HEK293 (cell line): ENCODE measurements around the gene CC2D1A.

Source experiments
- EGR2 ChIP-seq: fragments of 450-650 bp; formaldehyde crosslinking; IDR thresholded peaks from 2 replicates; pipeline ENCODE4 v1.5.1; 2016; ENCODE audit warnings: low read depth, missing biosample characterization, missing genetic modification characterization
- PRDM1 ChIP-seq: fragments of 450-650 bp; formaldehyde crosslinking; IDR thresholded peaks from 2 replicates; pipeline ENCODE4; 2016; ENCODE audit warnings: missing biosample characterization, missing genetic modification characterization
- SALL2 ChIP-seq: fragments of 450-650 bp; formaldehyde crosslinking; IDR thresholded peaks from 2 replicates; pipeline ENCODE4 v1.5.0; 2017; ENCODE audit warnings: missing biosample characterization, mild to moderate bottlenecking, missing genetic modification characterization, borderline replicate concordance
- ZBTB20 ChIP-seq: fragments of 450-650 bp; formaldehyde crosslinking; IDR thresholded peaks from 2 replicates; pipeline ENCODE4 v1.5.1; 2016; ENCODE audit warnings: missing biosample characterization, missing genetic modification characterization
- ZEB2 ChIP-seq: fragments of 450-650 bp; formaldehyde crosslinking; IDR thresholded peaks from 2 replicates; pipeline ENCODE4 v1.5.1; 2016; ENCODE audit warnings: missing biosample characterization, missing genetic modification characterization
- ZNF248 ChIP-seq: fragments of 450-650 bp; formaldehyde crosslinking; IDR thresholded peaks from 2 replicates; pipeline ENCODE4 v1.5.1; 2017; ENCODE audit warnings: missing biosample characterization, missing genetic modification characterization
- ZNF324 ChIP-seq: fragments of 450-650 bp; formaldehyde crosslinking; IDR thresholded peaks from 2 replicates; pipeline ENCODE4 v1.5.1; 2016; ENCODE audit warnings: missing biosample characterization, missing genetic modification characterization
- ZNF335 ChIP-seq: fragments of 450-650 bp; formaldehyde crosslinking; conservative IDR thresholded peaks from 2 replicates; pipeline ENCODE4 v1.5.1; 2016; ENCODE audit warnings: missing biosample characterization, missing genetic modification characterization
- ZNF350 ChIP-seq: fragments of 450-650 bp; formaldehyde crosslinking; IDR thresholded peaks from 2 replicates; pipeline ENCODE4 v1.5.0; 2017; ENCODE audit warnings: missing biosample characterization, mild to moderate bottlenecking, missing genetic modification characterization
- ZNF391 ChIP-seq: fragments of 450-650 bp; formaldehyde crosslinking; IDR thresholded peaks from 2 replicates; pipeline ENCODE4 v1.5.1; 2016; ENCODE audit warnings: low read depth, missing biosample characterization, missing genetic modification characterization, borderline replicate concordance
- ZNF416 ChIP-seq: fragments of 450-650 bp; formaldehyde crosslinking; IDR thresholded peaks from 2 replicates; pipeline ENCODE4 v1.5.1; 2016; ENCODE audit warnings: missing biosample characterization, missing genetic modification characterization
- ZNF530 ChIP-seq: fragments of 450-650 bp; formaldehyde crosslinking; IDR thresholded peaks from 2 replicates; pipeline ENCODE4 v1.5.1; 2016; ENCODE audit warnings: low read depth, missing biosample characterization, missing genetic modification characterization
- ZNF585B ChIP-seq: fragments of 450-650 bp; formaldehyde crosslinking; IDR thresholded peaks from 2 replicates; pipeline ENCODE4 v1.5.1; 2016; ENCODE audit warnings: missing biosample characterization, missing genetic modification characterization
- ZNF621 ChIP-seq: fragments of 450-650 bp; formaldehyde crosslinking; IDR thresholded peaks from 2 replicates; pipeline ENCODE4 v1.5.1; 2017; ENCODE audit warnings: missing biosample characterization, missing genetic modification characterization
- ZNF654 ChIP-seq: fragments of 450-650 bp; formaldehyde crosslinking; IDR thresholded peaks from 2 replicates; pipeline ENCODE4 v1.5.1; 2016; ENCODE audit warnings: low read depth, missing biosample characterization, missing genetic modification characterization
- ZNF658 ChIP-seq: fragments of 450-650 bp; formaldehyde crosslinking; IDR thresholded peaks from 2 replicates; pipeline ENCODE4; 2016; ENCODE audit warnings: missing biosample characterization, missing genetic modification characterization
- ZNF677 ChIP-seq: fragments of 450-650 bp; IDR thresholded peaks from 2 replicates; pipeline ENCODE4 v1.5.0; 2018; ENCODE audit warnings: missing biosample characterization, mild to moderate bottlenecking, missing genetic modification characterization, moderate library complexity
- ZNF701 ChIP-seq: fragments of 450-650 bp; formaldehyde crosslinking; IDR thresholded peaks from 2 replicates; pipeline ENCODE4 v1.5.1; 2016; ENCODE audit warnings: missing biosample characterization, missing genetic modification characterization
- ZNF707 ChIP-seq: fragments of 450-650 bp; formaldehyde crosslinking; IDR thresholded peaks from 2 replicates; pipeline ENCODE4 v1.5.1; 2016; ENCODE audit warnings: missing biosample characterization, missing genetic modification characterization
- ZNF785 ChIP-seq: fragments of 450-650 bp; formaldehyde crosslinking; IDR thresholded peaks from 2 replicates; pipeline ENCODE4 v1.5.1; 2016; ENCODE audit warnings: missing biosample characterization, missing genetic modification characterization
- TF ChIP-seq, protein P1 (sequence below): fragments of 450-650 bp; formaldehyde crosslinking; IDR thresholded peaks from 2 replicates; pipeline ENCODE4 v1.5.1; 2016; ENCODE audit warnings: missing biosample characterization, missing genetic modification characterization
- TF ChIP-seq, protein P2 (sequence below): sonication (generic); formaldehyde crosslinking; IDR thresholded peaks from 2 replicates; pipeline ENCODE4 v1.8.1; 2022; ENCODE audit warnings: mild to moderate bottlenecking, moderate library complexity, missing genetic modification reagents
- TF ChIP-seq, protein P3 (sequence below): fragments of 450-650 bp; formaldehyde crosslinking; IDR thresholded peaks from 2 replicates; pipeline ENCODE4 v1.5.1; 2016; ENCODE audit warnings: missing biosample characterization, missing genetic modification characterization
- TF ChIP-seq, protein P4 (sequence below): fragments of 450-650 bp; IDR thresholded peaks from 2 replicates; pipeline ENCODE4 v1.5.1; 2018; ENCODE audit warnings: missing biosample characterization, missing genetic modification characterization
- TF ChIP-seq, protein P5 (sequence below): fragments of 450-650 bp; formaldehyde crosslinking; IDR thresholded peaks from 2 replicates; pipeline ENCODE4 v1.5.1; 2016; ENCODE audit warnings: missing biosample characterization, missing genetic modification characterization
- TF ChIP-seq, protein P6 (sequence below): fragments of 450-650 bp; formaldehyde crosslinking; IDR thresholded peaks from 2 replicates; pipeline ENCODE4 v1.5.1; 2017; ENCODE audit warnings: missing biosample characterization, missing genetic modification characterization
- TF ChIP-seq, protein P7 (sequence below): fragments of 450-650 bp; formaldehyde crosslinking; IDR thresholded peaks from 2 replicates; pipeline ENCODE4 v1.5.1; 2016; ENCODE audit warnings: missing biosample characterization, missing genetic modification characterization

The CC2D1A gene

DNA sequence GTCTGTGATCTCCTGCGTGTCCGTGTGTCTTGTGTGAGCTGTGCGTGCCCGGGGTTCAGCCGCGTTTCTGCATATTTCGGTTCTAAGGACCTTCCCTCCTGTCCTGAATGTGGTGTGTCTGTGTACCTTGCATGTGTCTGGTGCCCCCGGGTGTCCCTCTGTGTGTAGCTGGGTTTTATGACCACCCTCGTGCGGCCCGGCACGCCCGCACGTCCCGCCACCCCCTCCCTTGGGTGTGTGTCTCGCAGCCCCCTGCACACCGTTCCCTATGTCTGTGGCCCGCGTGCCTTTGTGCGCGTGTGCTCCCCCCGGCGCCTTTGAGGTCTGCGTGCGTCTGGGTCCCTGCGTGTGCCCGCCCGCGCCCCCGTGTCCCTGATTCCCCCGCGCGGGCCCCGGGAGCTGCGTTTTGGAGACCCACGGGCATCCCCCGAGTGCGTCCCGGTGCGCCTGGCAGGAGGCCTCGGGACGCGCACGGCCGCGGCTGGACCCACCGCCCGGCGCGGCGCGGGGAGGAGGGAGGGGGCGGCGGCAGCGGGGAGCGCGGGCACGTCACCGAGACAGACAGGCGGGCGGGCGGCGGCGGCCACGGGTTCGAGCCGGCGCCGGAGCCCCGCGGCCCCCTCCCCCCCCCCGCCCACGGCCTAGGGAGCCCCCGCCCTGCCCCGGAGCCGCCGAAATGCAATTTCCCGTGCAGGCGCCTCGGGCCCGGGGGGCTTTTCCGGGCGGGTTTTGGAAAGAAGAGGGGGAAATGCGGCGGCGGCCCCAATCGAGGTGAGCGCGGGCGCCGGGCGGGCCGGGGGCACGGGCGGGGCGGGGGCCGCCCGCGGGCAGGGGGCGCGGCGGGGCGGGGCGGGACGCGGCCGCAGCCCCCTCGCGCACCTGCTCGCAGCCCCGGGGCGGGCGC is 41.1 kb upstream of the CC2D1A start (continued):
- TF ChIP-seq EGR2 (tag by site-specific recombination) (peak; percentile 28; the same call in 1 of the 2 replicates), SALL2 (tag by site-specific recombination) (no peak), ZNF677 (tag by site-specific recombination) (no peak), ZEB2 (no peak), ZNF585B (tag by site-specific recombination) (no peak), ZNF707 (tag by site-specific recombination) (no peak), ZNF658 (tag by site-specific recombination) (no peak), ZNF350 (tag by site-specific recombination) (no peak), ZNF248 (no peak), ZBTB20 (tag by site-specific recombination) (peak; percentile 72), ZNF416 (tag by site-specific recombination) (no peak), ZNF654 (tag by site-specific recombination) (no peak), ZNF530 (tag by site-specific recombination) (no peak), ZNF335 (peak; percentile 68), ZNF701 (tag by site-specific recombination) (no peak), PRDM1 (tag by site-specific recombination) (no peak), ZNF621 (no peak), ZNF324 (tag by site-specific recombination) (no peak), ZNF785 (tag by site-specific recombination) (no peak), ZNF391 (tag by site-specific recombination) (no peak)
- TF ChIP-seq, protein P1, sequence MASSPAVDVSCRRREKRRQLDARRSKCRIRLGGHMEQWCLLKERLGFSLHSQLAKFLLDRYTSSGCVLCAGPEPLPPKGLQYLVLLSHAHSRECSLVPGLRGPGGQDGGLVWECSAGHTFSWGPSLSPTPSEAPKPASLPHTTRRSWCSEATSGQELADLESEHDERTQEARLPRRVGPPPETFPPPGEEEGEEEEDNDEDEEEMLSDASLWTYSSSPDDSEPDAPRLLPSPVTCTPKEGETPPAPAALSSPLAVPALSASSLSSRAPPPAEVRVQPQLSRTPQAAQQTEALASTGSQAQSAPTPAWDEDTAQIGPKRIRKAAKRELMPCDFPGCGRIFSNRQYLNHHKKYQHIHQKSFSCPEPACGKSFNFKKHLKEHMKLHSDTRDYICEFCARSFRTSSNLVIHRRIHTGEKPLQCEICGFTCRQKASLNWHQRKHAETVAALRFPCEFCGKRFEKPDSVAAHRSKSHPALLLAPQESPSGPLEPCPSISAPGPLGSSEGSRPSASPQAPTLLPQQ (tag by site-specific recombination) = peak; percentile 83
- TF ChIP-seq, protein P2, sequence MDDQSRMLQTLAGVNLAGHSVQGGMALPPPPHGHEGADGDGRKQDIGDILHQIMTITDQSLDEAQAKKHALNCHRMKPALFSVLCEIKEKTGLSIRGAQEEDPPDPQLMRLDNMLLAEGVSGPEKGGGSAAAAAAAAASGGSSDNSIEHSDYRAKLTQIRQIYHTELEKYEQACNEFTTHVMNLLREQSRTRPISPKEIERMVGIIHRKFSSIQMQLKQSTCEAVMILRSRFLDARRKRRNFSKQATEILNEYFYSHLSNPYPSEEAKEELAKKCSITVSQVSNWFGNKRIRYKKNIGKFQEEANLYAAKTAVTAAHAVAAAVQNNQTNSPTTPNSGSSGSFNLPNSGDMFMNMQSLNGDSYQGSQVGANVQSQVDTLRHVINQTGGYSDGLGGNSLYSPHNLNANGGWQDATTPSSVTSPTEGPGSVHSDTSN (CRISPR knock-in tag) = no peak
- TF ChIP-seq, protein P3, sequence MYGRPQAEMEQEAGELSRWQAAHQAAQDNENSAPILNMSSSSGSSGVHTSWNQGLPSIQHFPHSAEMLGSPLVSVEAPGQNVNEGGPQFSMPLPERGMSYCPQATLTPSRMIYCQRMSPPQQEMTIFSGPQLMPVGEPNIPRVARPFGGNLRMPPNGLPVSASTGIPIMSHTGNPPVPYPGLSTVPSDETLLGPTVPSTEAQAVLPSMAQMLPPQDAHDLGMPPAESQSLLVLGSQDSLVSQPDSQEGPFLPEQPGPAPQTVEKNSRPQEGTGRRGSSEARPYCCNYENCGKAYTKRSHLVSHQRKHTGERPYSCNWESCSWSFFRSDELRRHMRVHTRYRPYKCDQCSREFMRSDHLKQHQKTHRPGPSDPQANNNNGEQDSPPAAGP = peak; percentile 65; the same call in 1 of the 2 replicates
- TF ChIP-seq, protein P4, sequence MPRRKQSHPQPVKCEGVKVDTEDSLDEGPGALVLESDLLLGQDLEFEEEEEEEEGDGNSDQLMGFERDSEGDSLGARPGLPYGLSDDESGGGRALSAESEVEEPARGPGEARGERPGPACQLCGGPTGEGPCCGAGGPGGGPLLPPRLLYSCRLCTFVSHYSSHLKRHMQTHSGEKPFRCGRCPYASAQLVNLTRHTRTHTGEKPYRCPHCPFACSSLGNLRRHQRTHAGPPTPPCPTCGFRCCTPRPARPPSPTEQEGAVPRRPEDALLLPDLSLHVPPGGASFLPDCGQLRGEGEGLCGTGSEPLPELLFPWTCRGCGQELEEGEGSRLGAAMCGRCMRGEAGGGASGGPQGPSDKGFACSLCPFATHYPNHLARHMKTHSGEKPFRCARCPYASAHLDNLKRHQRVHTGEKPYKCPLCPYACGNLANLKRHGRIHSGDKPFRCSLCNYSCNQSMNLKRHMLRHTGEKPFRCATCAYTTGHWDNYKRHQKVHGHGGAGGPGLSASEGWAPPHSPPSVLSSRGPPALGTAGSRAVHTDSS (tag by site-specific recombination) = no peak
- TF ChIP-seq, protein P5, sequence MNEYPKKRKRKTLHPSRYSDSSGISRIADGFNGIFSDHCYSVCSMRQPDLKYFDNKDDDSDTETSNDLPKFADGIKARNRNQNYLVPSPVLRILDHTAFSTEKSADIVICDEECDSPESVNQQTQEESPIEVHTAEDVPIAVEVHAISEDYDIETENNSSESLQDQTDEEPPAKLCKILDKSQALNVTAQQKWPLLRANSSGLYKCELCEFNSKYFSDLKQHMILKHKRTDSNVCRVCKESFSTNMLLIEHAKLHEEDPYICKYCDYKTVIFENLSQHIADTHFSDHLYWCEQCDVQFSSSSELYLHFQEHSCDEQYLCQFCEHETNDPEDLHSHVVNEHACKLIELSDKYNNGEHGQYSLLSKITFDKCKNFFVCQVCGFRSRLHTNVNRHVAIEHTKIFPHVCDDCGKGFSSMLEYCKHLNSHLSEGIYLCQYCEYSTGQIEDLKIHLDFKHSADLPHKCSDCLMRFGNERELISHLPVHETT (tag by site-specific recombination) = no peak
- TF ChIP-seq, protein P6, sequence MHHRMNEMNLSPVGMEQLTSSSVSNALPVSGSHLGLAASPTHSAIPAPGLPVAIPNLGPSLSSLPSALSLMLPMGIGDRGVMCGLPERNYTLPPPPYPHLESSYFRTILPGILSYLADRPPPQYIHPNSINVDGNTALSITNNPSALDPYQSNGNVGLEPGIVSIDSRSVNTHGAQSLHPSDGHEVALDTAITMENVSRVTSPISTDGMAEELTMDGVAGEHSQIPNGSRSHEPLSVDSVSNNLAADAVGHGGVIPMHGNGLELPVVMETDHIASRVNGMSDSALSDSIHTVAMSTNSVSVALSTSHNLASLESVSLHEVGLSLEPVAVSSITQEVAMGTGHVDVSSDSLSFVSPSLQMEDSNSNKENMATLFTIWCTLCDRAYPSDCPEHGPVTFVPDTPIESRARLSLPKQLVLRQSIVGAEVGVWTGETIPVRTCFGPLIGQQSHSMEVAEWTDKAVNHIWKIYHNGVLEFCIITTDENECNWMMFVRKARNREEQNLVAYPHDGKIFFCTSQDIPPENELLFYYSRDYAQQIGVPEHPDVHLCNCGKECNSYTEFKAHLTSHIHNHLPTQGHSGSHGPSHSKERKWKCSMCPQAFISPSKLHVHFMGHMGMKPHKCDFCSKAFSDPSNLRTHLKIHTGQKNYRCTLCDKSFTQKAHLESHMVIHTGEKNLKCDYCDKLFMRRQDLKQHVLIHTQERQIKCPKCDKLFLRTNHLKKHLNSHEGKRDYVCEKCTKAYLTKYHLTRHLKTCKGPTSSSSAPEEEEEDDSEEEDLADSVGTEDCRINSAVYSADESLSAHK = no peak
- TF ChIP-seq, protein P7, sequence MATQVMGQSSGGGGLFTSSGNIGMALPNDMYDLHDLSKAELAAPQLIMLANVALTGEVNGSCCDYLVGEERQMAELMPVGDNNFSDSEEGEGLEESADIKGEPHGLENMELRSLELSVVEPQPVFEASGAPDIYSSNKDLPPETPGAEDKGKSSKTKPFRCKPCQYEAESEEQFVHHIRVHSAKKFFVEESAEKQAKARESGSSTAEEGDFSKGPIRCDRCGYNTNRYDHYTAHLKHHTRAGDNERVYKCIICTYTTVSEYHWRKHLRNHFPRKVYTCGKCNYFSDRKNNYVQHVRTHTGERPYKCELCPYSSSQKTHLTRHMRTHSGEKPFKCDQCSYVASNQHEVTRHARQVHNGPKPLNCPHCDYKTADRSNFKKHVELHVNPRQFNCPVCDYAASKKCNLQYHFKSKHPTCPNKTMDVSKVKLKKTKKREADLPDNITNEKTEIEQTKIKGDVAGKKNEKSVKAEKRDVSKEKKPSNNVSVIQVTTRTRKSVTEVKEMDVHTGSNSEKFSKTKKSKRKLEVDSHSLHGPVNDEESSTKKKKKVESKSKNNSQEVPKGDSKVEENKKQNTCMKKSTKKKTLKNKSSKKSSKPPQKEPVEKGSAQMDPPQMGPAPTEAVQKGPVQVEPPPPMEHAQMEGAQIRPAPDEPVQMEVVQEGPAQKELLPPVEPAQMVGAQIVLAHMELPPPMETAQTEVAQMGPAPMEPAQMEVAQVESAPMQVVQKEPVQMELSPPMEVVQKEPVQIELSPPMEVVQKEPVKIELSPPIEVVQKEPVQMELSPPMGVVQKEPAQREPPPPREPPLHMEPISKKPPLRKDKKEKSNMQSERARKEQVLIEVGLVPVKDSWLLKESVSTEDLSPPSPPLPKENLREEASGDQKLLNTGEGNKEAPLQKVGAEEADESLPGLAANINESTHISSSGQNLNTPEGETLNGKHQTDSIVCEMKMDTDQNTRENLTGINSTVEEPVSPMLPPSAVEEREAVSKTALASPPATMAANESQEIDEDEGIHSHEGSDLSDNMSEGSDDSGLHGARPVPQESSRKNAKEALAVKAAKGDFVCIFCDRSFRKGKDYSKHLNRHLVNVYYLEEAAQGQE (tag by site-specific recombination) = no peak
